Measurements from ENCODE around the gene TNRC6A. TPM values are rescaled to one million over a fixed set of nuclear protein-coding genes. Genes with fewer than 3 reads are reported as not detected.

Gene TNRC6A
- total and polyA plus RNA-seq, 4 donors, result 9.3 to 42.3 (median 22.9) TPM

DNA sequence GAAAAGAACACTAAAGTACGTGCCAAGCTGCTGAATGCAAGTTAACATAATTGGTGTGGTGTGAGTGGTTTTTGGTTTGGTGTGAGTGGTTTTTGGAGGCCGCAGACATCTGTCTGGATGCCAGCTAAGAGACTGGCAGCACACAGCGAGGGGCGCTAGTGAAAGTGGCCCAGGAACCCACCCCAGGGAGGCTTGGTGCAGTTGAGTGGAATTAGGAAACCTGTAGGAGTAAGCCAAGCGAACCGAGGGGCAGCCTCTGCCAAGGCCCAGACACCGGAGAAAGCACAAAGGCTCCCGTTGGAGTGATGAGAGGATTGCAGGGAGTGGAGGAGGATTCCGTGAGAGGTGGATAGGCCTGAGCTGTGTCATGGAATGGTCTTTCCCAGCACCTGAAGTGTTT, 91.7 kb downstream of the TNRC6A start:
- Histone ChIP-seq H3K9ac (ENCODE audit: low read depth in 1 of 2, low read length in 2 of 2) (no peak overlapping the region), H3K4me3 (ENCODE audit: low read depth in 1 of 3, low read length in 3 of 3) (no peak overlapping the region), H3K27ac (ENCODE audit: low read depth in 1 of 2, low read length in 2 of 2) (no peak overlapping the region), H3K27me3 (ENCODE audit: control insufficient read depth in 4 of 4, insufficient read depth in 4 of 4, low read length in 3 of 4) (no peaks in the 10 kb centered on the region), H3K9me3 (ENCODE audit: control insufficient read depth in 4 of 4, low read length in 3 of 4) (no peaks in the 10 kb centered on the region), H3K4me1 (ENCODE audit: control insufficient read depth in 4 of 4, insufficient read depth in 4 of 4, low read length in 3 of 4) (peaks cover 0 to 4% (median 0%) of the 10 kb centered on the region in 4 donors), H3K36me3 (ENCODE audit: control insufficient read depth in 4 of 4, insufficient read depth in 3 of 4, low read depth in 1 of 4, low read length in 3 of 4) (peaks cover 18 to 75% (median 69%) of the 10 kb centered on the region in 4 donors)
- TF ChIP-seq HNF4G (IDR thresholded peaks at IDR 0.05), result no peak
- no peak for TF ChIP-seq EGR1 (IDR thresholded peaks at IDR 0.05; ENCODE audit: low read depth in 2 of 2)
- TF ChIP-seq FOXA1 (IDR thresholded peaks at IDR 0.05), result no peak
- no peak for TF ChIP-seq YY1 (IDR thresholded peaks at IDR 0.05)
- TF ChIP-seq, protein P1, sequence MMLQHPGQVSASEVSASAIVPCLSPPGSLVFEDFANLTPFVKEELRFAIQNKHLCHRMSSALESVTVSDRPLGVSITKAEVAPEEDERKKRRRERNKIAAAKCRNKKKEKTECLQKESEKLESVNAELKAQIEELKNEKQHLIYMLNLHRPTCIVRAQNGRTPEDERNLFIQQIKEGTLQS (IDR thresholded peaks at IDR 0.05), result no peak
- TF ChIP-seq, protein P2, sequence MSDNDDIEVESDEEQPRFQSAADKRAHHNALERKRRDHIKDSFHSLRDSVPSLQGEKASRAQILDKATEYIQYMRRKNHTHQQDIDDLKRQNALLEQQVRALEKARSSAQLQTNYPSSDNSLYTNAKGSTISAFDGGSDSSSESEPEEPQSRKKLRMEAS (IDR thresholded peaks at IDR 0.05), result no peak
- TF ChIP-seq NR2F2 (IDR thresholded peaks at IDR 0.05), result no peak
- TF ChIP-seq FOXA2 (IDR thresholded peaks at IDR 0.05), result no peak
- TF ChIP-seq RAD21 (IDR thresholded peaks at IDR 0.05), result no peak
- TF ChIP-seq, protein P3, sequence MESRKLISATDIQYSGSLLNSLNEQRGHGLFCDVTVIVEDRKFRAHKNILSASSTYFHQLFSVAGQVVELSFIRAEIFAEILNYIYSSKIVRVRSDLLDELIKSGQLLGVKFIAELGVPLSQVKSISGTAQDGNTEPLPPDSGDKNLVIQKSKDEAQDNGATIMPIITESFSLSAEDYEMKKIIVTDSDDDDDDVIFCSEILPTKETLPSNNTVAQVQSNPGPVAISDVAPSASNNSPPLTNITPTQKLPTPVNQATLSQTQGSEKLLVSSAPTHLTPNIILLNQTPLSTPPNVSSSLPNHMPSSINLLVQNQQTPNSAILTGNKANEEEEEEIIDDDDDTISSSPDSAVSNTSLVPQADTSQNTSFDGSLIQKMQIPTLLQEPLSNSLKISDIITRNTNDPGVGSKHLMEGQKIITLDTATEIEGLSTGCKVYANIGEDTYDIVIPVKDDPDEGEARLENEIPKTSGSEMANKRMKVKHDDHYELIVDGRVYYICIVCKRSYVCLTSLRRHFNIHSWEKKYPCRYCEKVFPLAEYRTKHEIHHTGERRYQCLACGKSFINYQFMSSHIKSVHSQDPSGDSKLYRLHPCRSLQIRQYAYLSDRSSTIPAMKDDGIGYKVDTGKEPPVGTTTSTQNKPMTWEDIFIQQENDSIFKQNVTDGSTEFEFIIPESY (IDR thresholded peaks at IDR 0.05), result no peak
- TF ChIP-seq GABPA (IDR thresholded peaks at IDR 0.05 in 1 of 2, conservative IDR thresholded peaks at IDR 0.05 in 1 of 2), result no peak
- no peak for DNase-seq (ENCODE audit: low spot score)
- 98% methylated on average over 9 of the region's 9 CpGs for WGBS

DNA sequence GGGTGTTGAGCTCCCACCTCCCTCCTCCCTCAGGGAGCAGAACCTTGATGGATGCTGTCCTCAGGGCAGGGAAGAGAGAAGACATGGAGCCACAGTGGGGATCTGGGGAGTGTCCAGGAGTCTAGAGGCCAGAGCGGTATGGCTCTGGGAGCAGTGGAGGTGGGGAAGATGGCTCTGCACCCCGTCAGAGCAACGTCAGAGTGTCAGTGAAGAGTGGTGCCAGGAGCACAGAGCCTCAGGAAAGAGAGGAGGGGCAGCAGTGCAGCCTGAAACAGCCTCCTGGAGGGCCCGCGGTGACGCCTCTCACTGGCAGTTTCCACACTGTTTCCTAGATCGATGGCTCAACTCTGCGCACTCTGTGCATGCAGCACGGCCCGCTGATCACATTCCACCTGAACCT, 93.1 kb downstream of the TNRC6A start:
- H3K27ac ChIP-seq (ENCODE audit: low read depth in 1 of 2, low read length in 2 of 2), result no peak overlapping the region
- no peak overlapping the region for H3K4me3 ChIP-seq (ENCODE audit: low read depth in 1 of 3, low read length in 3 of 3)
- no peaks in the 10 kb centered on the region for H3K4me1 ChIP-seq (ENCODE audit: control insufficient read depth in 4 of 4, insufficient read depth in 4 of 4, low read length in 3 of 4)
- TF ChIP-seq HNF4G (IDR thresholded peaks at IDR 0.05) (no peak), EGR1 (IDR thresholded peaks at IDR 0.05; ENCODE audit: low read depth in 2 of 2) (no peak)
- TF ChIP-seq, protein P2 (IDR thresholded peaks at IDR 0.05), result no peak
- H3K9ac ChIP-seq (ENCODE audit: low read depth in 1 of 2, low read length in 2 of 2), result no peak overlapping the region
- no peaks in the 10 kb centered on the region for H3K9me3 ChIP-seq (ENCODE audit: control insufficient read depth in 4 of 4, low read length in 3 of 4)
- DNase-seq (ENCODE audit: low spot score), result no peak
- H3K36me3 ChIP-seq (ENCODE audit: control insufficient read depth in 4 of 4, insufficient read depth in 3 of 4, low read depth in 1 of 4, low read length in 3 of 4), result peaks cover 16 to 81% (median 74%) of the 10 kb centered on the region in 4 donors
- WGBS, result 89% methylated on average over 10 of the region's 10 CpGs
- no peaks in the 10 kb centered on the region for H3K27me3 ChIP-seq (ENCODE audit: control insufficient read depth in 4 of 4, insufficient read depth in 4 of 4, low read length in 3 of 4)

DNA sequence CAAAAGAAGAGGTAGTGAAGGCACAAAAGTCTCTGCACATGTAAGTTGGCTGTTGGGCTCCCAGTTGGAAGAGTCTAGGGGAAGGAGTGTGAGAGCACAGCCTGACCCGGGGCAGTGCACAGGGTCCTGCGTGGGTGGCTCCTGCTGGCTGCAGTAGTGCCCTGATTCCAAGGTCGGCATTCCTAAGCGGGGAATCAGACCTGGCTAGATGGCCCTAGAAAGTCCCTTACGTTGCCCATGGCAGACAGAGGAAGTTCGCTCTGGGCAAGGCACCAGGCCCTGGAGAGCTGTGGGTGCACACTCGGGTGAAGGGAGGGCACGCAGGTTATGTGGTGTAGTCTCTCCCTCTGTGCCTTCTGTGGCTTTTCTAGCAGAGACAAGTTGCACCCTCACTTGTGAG, 93.5 kb downstream of the TNRC6A start:
- no peaks in the 10 kb centered on the region for H3K4me1 ChIP-seq (ENCODE audit: control insufficient read depth in 4 of 4, insufficient read depth in 4 of 4, low read length in 3 of 4)
- TF ChIP-seq, protein P2 (IDR thresholded peaks at IDR 0.05), result no peak
- no peaks in the 10 kb centered on the region for H3K9me3 ChIP-seq (ENCODE audit: control insufficient read depth in 4 of 4, low read length in 3 of 4)
- 84% methylated on average over 8 of the region's 8 CpGs for WGBS
- H3K36me3 ChIP-seq (ENCODE audit: control insufficient read depth in 4 of 4, insufficient read depth in 3 of 4, low read depth in 1 of 4, low read length in 3 of 4), result peaks cover 19 to 79% (median 70%) of the 10 kb centered on the region in 4 donors
- H3K9ac ChIP-seq (ENCODE audit: low read depth in 1 of 2, low read length in 2 of 2), result no peak overlapping the region
- no peak overlapping the region for H3K27ac ChIP-seq (ENCODE audit: low read depth in 1 of 2, low read length in 2 of 2)
- no peak for DNase-seq (ENCODE audit: low spot score)
- no peaks in the 10 kb centered on the region for H3K27me3 ChIP-seq (ENCODE audit: control insufficient read depth in 4 of 4, insufficient read depth in 4 of 4, low read length in 3 of 4)
- no peak overlapping the region for H3K4me3 ChIP-seq (ENCODE audit: low read depth in 1 of 3, low read length in 3 of 3)

All from liver (tissue), 9 donors.